RWPE1 (cell line): Measurements from ENCODE around the gene PALD1.

ENCODE experiments used
- CTCF ChIA-PET: fragments of 350-600 bp; sonication (Branson Sonifier 250); formaldehyde crosslinking; extraction: SDS; loops from one replicate; lab custom pipeline; 2021; lab: Yijun Ruan, JAX
- POLR2A ChIA-PET: fragments of 400-600 bp; formaldehyde crosslinking; extraction: SDS; loops from one replicate; lab custom pipeline; 2020; ENCODE audit warnings: antibody characterized with exemption; ENCODE audit not compliant: low non-redundant PET; lab: Yijun Ruan, JAX
- DNase-seq: peaks from one replicate; pipeline ENCODE4 v3.0.0; 2012; ENCODE audit warnings: low spot score
- H3K27ac ChIP-seq: fragments of 450-650 bp; 2 replicates; pipeline ENCODE4 v1.5.1; 2017
- TF ChIP-seq, protein P1 (sequence below): fragments of 450-650 bp; conservative IDR thresholded peaks from 2 replicates; pipeline ENCODE4 v1.5.1; 2017; ENCODE audit warnings: low read depth, mild to moderate bottlenecking

Gene PALD1

GRCh38 chr10:70544431-70545340 lies 66.1 kb downstream of the PALD1 start:
- ChIA-PET CTCF (interaction anchor here (0.5 to 10.0 kb wide), 4 partner anchors 83 to 664 kb away, joined by 3 to 67 read pairs (median 4); no protein-coding TSS in a partner anchor), POLR2A (no interaction called here)
- TF ChIP-seq, protein P1, sequence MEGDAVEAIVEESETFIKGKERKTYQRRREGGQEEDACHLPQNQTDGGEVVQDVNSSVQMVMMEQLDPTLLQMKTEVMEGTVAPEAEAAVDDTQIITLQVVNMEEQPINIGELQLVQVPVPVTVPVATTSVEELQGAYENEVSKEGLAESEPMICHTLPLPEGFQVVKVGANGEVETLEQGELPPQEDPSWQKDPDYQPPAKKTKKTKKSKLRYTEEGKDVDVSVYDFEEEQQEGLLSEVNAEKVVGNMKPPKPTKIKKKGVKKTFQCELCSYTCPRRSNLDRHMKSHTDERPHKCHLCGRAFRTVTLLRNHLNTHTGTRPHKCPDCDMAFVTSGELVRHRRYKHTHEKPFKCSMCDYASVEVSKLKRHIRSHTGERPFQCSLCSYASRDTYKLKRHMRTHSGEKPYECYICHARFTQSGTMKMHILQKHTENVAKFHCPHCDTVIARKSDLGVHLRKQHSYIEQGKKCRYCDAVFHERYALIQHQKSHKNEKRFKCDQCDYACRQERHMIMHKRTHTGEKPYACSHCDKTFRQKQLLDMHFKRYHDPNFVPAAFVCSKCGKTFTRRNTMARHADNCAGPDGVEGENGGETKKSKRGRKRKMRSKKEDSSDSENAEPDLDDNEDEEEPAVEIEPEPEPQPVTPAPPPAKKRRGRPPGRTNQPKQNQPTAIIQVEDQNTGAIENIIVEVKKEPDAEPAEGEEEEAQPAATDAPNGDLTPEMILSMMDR, result no peak
- DNase-seq, result no peak
- H3K27ac ChIP-seq, result no peak overlapping the region

DNA sequence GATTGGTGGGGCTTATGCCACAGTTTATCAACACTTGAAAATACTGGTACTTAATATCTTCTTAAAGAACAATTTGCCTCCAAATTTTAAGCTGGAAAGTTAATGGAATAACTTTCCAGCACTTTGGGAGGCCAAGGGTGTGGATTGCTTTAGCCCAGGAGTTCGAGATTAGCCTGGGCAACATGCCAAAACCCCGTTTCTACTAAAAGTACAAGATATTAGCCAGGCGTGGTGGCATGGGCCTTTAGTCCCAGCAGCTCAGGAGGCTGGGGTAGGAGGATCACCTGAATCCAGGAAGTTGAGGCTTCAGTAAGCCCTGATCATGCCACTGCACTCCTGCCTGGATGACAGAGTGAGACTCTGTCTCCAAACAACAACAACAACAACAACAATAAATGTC lies 68.0 kb downstream of the PALD1 start:
- TF ChIP-seq, protein P1, result no peak
- CTCF ChIA-PET, result interaction anchor here (0.6 to 1.6 kb wide), 2 partner anchors 85 to 213 kb away, joined by 4 to 5 read pairs; no protein-coding TSS in a partner anchor
- no peak for DNase-seq
- POLR2A ChIA-PET, result no interaction called here
- H3K27ac ChIP-seq, result no peak overlapping the region

DNA sequence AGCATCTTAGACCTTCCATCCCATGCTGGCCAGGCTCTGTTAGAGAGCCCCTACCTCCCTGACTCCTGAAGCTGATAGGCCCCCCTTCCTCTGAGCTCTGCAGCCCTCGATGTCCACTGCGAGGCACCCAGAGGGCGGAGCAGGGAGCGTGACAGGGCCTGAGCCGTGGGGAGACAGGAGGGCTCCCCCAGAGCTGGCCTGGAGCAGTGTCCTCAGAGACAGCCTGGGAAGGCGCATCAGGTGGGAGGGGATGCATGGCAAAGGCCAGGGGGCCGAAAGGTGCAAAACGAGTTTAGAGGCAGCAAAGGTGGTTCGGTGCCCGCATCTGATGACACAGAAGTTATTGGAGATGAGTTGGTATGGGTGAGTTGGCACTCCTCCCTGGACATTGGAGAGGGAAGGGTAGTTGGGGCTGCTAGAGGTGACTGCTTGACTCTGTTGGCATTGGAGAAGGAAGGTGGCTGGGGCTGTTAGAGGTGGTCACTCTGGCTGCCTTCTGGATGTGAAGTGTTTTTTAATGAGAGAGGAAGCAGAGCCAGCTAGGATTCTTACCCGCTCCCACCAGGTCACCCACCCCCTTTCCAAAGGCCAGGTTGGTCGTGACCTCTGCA lies 70.9 kb downstream of the PALD1 start:
- POLR2A ChIA-PET, result interaction anchor here (0.6 kb wide), 1 partner anchor 52 kb away, joined by 3 read pairs; no protein-coding TSS in a partner anchor

GRCh38 chr10:70549962-70550458 lies 71.4 kb downstream of the PALD1 start:
- no peak overlapping the region for H3K27ac ChIP-seq
- peak; percentile 80 for DNase-seq
- TF ChIP-seq, protein P1, result peak; percentile 82
- CTCF ChIA-PET, result interaction anchor here (0.6 to 2.7 kb wide), 12 partner anchors 9 to 353 kb away, joined by 3 to 24 read pairs (median 3); no protein-coding TSS in a partner anchor
- POLR2A ChIA-PET, result no interaction called here

More for the DNA sequence above, 70.9 kb downstream of the PALD1 start:
- H3K27ac ChIP-seq, result no peak overlapping the region
- DNase-seq, result no peak
- TF ChIP-seq, protein P1, result no peak
- CTCF ChIA-PET, result interaction anchor here (0.5 to 2.7 kb wide), 12 partner anchors 13 to 373 kb away, joined by 3 to 24 read pairs (median 3); no protein-coding TSS in a partner anchor

DNA sequence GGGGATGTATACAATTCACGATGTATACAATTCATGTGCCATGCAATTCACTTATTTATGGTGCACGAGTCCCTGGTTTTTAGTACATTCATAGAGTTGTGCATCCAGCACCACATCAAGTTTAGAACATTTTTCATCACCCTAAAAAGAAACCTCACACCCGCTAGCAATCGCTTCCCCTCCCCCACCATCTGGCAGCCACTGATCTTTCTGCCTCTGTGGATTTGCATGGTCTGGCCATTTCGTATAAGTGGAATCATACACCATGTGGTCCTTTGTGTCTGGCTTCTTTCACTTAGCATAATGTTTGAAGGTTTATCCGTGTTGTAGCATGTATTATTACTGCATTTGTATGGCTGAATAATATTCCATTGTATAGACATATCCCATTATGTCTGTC lies 71.9 kb downstream of the PALD1 start:
- CTCF ChIA-PET, result interaction anchor here (0.6 to 2.7 kb wide), 9 partner anchors 9 to 259 kb away, joined by 3 to 24 read pairs (median 3); no protein-coding TSS in a partner anchor
- H3K27ac ChIP-seq, result no peak overlapping the region
- no peak for DNase-seq
- TF ChIP-seq, protein P1, result no peak
- POLR2A ChIA-PET, result no interaction called here

DNA sequence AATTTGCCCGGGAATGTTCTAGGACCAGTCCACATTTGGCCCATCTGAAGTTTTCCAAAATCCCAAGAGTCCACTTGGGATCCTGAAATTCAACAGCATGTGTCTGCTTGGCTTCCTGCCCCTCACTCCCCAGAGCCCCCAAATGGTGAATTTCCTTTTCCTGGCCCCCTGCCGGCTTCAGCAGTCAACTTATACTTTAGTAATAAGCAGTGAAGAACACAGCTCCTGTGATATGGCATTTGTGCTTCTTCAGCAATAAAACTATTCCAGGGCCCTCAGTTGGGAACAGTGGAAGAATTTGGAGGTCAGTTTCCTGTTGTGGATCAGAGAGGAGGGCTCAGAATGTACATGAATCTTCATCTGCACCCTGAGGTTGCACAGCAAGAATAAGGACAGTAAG lies 72.9 kb downstream of the PALD1 start:
- POLR2A ChIA-PET, result interaction anchor here (0.7 kb wide), 1 partner anchor 204 kb away, joined by 3 read pairs; no protein-coding TSS in a partner anchor
- no peak for DNase-seq
- CTCF ChIA-PET, result interaction anchor here (0.7 to 1.5 kb wide), 7 partner anchors 18 to 329 kb away, joined by 3 to 5 read pairs (median 3); no protein-coding TSS in a partner anchor
- TF ChIP-seq, protein P1, result no peak
- no peak overlapping the region for H3K27ac ChIP-seq
